ENCODE measurements around the gene SPG7. TPM values are rescaled to one million over a fixed set of nuclear protein-coding genes. Genes with fewer than 3 reads are reported as not detected.
A peak's percentile ranks its signal among the peaks of the same experiment; 100 is the strongest.

Gene SPG7
- total and polyA plus RNA-seq, 9 of the 15 experiments (the other 6 are each of a cell fraction or from before 2014, with no cell fraction given): 5.8 to 89.1 (median 49.4) TPM

DNA sequence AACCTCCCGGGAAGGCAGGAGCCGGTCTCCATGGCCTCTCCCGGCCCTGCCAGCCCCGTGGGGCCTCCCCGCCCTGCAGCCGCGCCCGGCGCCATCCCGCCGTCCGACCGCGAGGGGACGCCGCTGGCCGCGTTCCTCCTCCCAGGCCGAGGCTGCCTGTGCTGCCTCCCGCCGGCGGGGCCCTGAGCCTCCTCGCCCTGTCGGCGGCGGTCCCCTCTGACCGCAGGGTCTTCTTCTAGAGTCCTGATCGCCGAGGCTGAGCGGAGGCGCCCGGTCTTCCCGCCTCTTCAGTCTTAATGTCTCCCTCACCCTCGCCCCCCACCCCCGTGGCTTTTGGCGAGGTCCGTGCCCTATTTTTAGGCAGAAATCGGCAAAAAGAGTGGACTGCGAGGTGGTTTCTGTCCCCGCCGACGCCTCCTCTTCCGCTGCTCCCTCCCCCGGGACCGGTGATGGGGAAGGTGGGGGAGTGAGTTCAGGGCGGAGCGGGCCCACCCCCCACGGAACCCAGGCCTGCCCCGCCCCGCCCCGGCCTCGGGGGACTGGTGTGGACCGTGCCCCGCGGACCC lies 66.6 kb downstream of the SPG7 start (continued):
- TF ChIP-seq, protein P1, sequence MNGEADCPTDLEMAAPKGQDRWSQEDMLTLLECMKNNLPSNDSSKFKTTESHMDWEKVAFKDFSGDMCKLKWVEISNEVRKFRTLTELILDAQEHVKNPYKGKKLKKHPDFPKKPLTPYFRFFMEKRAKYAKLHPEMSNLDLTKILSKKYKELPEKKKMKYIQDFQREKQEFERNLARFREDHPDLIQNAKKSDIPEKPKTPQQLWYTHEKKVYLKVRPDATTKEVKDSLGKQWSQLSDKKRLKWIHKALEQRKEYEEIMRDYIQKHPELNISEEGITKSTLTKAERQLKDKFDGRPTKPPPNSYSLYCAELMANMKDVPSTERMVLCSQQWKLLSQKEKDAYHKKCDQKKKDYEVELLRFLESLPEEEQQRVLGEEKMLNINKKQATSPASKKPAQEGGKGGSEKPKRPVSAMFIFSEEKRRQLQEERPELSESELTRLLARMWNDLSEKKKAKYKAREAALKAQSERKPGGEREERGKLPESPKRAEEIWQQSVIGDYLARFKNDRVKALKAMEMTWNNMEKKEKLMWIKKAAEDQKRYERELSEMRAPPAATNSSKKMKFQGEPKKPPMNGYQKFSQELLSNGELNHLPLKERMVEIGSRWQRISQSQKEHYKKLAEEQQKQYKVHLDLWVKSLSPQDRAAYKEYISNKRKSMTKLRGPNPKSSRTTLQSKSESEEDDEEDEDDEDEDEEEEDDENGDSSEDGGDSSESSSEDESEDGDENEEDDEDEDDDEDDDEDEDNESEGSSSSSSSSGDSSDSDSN (IDR thresholded peaks at IDR 0.05; ENCODE audit: borderline replicate concordance in 1 of 2, low read depth in 2 of 2, low read length in 2 of 2): peak in 1 of 2 experiments; percentile 95; a peak in 2 of 4 replicates
- TF ChIP-seq ZNF445 (CRISPR knock-in tag; IDR thresholded peaks at IDR 0.05; ENCODE audit: low read depth) (no peak), WHSC1 (IDR thresholded peaks at IDR 0.05; ENCODE audit: low read length) (no peak), SIN3B (IDR thresholded peaks at IDR 0.05; ENCODE audit: low read depth) (peak; percentile 44; the same call in 1 of the 2 replicates), ESRRB (CRISPR knock-in tag; IDR thresholded peaks at IDR 0.05; ENCODE audit: borderline replicate concordance) (no peak), HEY1 (CRISPR knock-in tag; IDR thresholded peaks at IDR 0.05; ENCODE audit: borderline replicate concordance) (no peak), PHTF2 (CRISPR knock-in tag; IDR thresholded peaks at IDR 0.05) (no peak), PML (IDR thresholded peaks at IDR 0.05; ENCODE audit: low read length) (0 out of 2 replicates have a peak, but pooled peaks have one; percentile 22), NCOR1 (IDR thresholded peaks at IDR 0.05) (no peak), RFX1 (IDR thresholded peaks at IDR 0.05) (no peak), RUNX1 (IDR thresholded peaks at IDR 0.05; ENCODE audit: low read depth) (0 out of 2 replicates have a peak, but pooled peaks have one; percentile 11), GTF2F1 (IDR thresholded peaks at IDR 0.05; ENCODE audit: low read depth, low read length) (no peak), ZBTB7A (IDR thresholded peaks at IDR 0.05; ENCODE audit: borderline replicate concordance, control insufficient read depth, low read depth, low read length) (peak; percentile 93; the same call in 1 of the 2 replicates), ZNF41 (CRISPR knock-in tag; conservative IDR thresholded peaks at IDR 0.05) (no peak), TCF3 (CRISPR knock-in tag; IDR thresholded peaks at IDR 0.05) (no peak)
- TF ChIP-seq, protein P2, sequence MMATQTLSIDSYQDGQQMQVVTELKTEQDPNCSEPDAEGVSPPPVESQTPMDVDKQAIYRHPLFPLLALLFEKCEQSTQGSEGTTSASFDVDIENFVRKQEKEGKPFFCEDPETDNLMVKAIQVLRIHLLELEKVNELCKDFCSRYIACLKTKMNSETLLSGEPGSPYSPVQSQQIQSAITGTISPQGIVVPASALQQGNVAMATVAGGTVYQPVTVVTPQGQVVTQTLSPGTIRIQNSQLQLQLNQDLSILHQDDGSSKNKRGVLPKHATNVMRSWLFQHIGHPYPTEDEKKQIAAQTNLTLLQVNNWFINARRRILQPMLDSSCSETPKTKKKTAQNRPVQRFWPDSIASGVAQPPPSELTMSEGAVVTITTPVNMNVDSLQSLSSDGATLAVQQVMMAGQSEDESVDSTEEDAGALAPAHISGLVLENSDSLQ (IDR thresholded peaks at IDR 0.05): no peak
- TF ChIP-seq, protein P3, sequence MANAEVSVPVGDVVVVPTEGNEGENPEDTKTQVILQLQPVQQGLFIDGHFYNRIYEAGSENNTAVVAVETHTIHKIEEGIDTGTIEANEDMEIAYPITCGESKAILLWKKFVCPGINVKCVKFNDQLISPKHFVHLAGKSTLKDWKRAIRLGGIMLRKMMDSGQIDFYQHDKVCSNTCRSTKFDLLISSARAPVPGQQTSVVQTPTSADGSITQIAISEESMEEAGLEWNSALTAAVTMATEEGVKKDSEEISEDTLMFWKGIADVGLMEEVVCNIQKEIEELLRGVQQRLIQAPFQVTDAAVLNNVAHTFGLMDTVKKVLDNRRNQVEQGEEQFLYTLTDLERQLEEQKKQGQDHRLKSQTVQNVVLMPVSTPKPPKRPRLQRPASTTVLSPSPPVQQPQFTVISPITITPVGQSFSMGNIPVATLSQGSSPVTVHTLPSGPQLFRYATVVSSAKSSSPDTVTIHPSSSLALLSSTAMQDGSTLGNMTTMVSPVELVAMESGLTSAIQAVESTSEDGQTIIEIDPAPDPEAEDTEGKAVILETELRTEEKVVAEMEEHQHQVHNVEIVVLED (CRISPR knock-in tag; IDR thresholded peaks at IDR 0.05): 0 out of 2 replicates have a peak, but pooled peaks have one; percentile 27
- TF ChIP-seq, protein P4, sequence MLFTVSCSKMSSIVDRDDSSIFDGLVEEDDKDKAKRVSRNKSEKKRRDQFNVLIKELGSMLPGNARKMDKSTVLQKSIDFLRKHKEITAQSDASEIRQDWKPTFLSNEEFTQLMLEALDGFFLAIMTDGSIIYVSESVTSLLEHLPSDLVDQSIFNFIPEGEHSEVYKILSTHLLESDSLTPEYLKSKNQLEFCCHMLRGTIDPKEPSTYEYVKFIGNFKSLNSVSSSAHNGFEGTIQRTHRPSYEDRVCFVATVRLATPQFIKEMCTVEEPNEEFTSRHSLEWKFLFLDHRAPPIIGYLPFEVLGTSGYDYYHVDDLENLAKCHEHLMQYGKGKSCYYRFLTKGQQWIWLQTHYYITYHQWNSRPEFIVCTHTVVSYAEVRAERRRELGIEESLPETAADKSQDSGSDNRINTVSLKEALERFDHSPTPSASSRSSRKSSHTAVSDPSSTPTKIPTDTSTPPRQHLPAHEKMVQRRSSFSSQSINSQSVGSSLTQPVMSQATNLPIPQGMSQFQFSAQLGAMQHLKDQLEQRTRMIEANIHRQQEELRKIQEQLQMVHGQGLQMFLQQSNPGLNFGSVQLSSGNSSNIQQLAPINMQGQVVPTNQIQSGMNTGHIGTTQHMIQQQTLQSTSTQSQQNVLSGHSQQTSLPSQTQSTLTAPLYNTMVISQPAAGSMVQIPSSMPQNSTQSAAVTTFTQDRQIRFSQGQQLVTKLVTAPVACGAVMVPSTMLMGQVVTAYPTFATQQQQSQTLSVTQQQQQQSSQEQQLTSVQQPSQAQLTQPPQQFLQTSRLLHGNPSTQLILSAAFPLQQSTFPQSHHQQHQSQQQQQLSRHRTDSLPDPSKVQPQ (CRISPR knock-in tag; IDR thresholded peaks at IDR 0.05; ENCODE audit: borderline replicate concordance): no peak
- TF ChIP-seq, protein P5, sequence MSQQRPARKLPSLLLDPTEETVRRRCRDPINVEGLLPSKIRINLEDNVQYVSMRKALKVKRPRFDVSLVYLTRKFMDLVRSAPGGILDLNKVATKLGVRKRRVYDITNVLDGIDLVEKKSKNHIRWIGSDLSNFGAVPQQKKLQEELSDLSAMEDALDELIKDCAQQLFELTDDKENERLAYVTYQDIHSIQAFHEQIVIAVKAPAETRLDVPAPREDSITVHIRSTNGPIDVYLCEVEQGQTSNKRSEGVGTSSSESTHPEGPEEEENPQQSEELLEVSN (IDR thresholded peaks at IDR 0.05; ENCODE audit: borderline replicate concordance in 1 of 2, extremely low read depth in 1 of 2, insufficient read depth in 1 of 2, insufficient read length in 1 of 2, low read depth in 1 of 2, low read length in 1 of 2, poor library complexity in 1 of 2, severe bottlenecking in 1 of 2): peak; percentile 65 to 75
